ENCODE data around the gene POMC. TPM values are rescaled to one million over a fixed set of nuclear protein-coding genes. Genes with fewer than 3 reads are reported as not detected.

Gene POMC
- total and polyA plus RNA-seq, 2 of the 8 experiments (the other 6 are each of a cell fraction or from before 2014, with no cell fraction given), result 1.7 to 4.7 TPM

DNA sequence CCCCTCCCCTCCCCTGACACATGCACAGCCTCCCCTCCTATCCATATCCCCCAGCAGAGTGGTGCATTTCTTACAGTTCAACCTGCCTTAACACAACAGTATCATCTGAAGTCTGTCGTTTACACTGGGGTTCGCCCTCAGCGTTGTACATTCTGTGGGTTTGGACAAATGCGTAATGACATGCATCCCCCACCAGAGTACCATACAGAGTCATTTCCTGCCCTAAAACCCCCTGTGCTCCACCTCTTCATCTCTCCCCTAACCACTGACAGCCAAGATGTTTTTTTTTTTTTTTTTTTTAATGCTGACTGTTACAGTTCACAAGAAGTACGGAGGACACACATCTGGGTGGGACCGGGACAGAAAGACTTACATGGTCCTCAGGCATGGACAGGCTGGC lies 22.6 kb downstream of the POMC start:
- H3K23ac ChIP-seq (ENCODE audit: insufficient read length), result no peak overlapping the region
- H2BK5ac ChIP-seq (ENCODE audit: low read depth, low read length), result no peak overlapping the region
- DNase-seq (ENCODE audit: low read depth in 1 of 2, low spot score in 2 of 2) (no peak), FAIRE-seq (no peak)
- H3K9me3 ChIP-seq (ENCODE audit: insufficient read depth in 2 of 2, low read depth in 1 of 2, low read length in 1 of 2), result no peaks in the 10 kb centered on the region
- no peak overlapping the region for H2AFZ ChIP-seq (ENCODE audit: low read length)
- ChIA-PET POLR2A (ENCODE audit: partially characterized antibody) (interaction anchor here (2.0 kb wide), 1 partner anchor 9 kb away, joined by 5 read pairs; no protein-coding TSS in a partner anchor), CTCF (ENCODE audit: partially characterized antibody) (interaction anchor here (1.0 to 1.3 kb wide), 3 partner anchors 49 to 171 kb away, joined by 3 to 4 read pairs (median 3); no protein-coding TSS in a partner anchor)
- H3K56ac ChIP-seq (replicated peaks; ENCODE audit: insufficient read length, low read depth, low read length), result no peak overlapping the region
- H4K8ac ChIP-seq (ENCODE audit: extremely low read depth, insufficient read depth, low read length), result no peak overlapping the region
- H3K18ac ChIP-seq (ENCODE audit: extremely low read depth, low read length), result no peak overlapping the region
- no peak overlapping the region for H4K5ac ChIP-seq (ENCODE audit: insufficient read length, low read depth, low read length)
- no peak overlapping the region for H2BK15ac ChIP-seq (ENCODE audit: low read length)
- no peak overlapping the region for H3K9ac ChIP-seq (replicated peaks in 1 of 4; ENCODE audit: extremely low read depth in 1 of 4, low read depth in 3 of 4, low read length in 3 of 4)
- no peaks in the 10 kb centered on the region for H3K23me2 ChIP-seq (ENCODE audit: low read depth, low read length)
- TF ChIP-seq FOSL1 (IDR thresholded peaks at IDR 0.05; ENCODE audit: insufficient read depth, low read depth, low read length) (no peak), USF2 (IDR thresholded peaks at IDR 0.05; ENCODE audit: low read length) (no peak), SIX5 (IDR thresholded peaks at IDR 0.05; ENCODE audit: low read depth, low read length) (no peak), ATF2 (IDR thresholded peaks at IDR 0.05; ENCODE audit: low read length) (no peak), JUN (IDR thresholded peaks at IDR 0.05; ENCODE audit: low read depth, low read length) (no peak)
- TF ChIP-seq, protein P1, sequence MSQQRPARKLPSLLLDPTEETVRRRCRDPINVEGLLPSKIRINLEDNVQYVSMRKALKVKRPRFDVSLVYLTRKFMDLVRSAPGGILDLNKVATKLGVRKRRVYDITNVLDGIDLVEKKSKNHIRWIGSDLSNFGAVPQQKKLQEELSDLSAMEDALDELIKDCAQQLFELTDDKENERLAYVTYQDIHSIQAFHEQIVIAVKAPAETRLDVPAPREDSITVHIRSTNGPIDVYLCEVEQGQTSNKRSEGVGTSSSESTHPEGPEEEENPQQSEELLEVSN (IDR thresholded peaks at IDR 0.05), result no peak
- H3K27me3 ChIP-seq (replicated peaks in 1 of 4; ENCODE audit: control insufficient read depth in 3 of 4, extremely low read depth in 1 of 4, insufficient read depth in 3 of 4, low read length in 3 of 4), result no peaks in the 10 kb centered on the region
- no peak overlapping the region for H2BK120ac ChIP-seq (replicated peaks; ENCODE audit: low read depth, low read length)
- H2BK20ac ChIP-seq (ENCODE audit: low read length), result no peak overlapping the region
- no peak overlapping the region for H2BK12ac ChIP-seq (ENCODE audit: low read depth, low read length)
- no peak overlapping the region for H3K14ac ChIP-seq (ENCODE audit: insufficient read length)
- H4K20me1 ChIP-seq (replicated peaks in 1 of 2; ENCODE audit: control insufficient read depth in 1 of 2, insufficient read depth in 2 of 2, low read length in 2 of 2), result no peaks in the 10 kb centered on the region
- no peak overlapping the region for H3K4ac ChIP-seq (replicated peaks; ENCODE audit: insufficient read length, low read depth, low read length)
- no peak overlapping the region for H4K91ac ChIP-seq (replicated peaks; ENCODE audit: insufficient read length, low read length)
- no peaks in the 10 kb centered on the region for H3K79me2 ChIP-seq (ENCODE audit: control insufficient read depth in 1 of 2, insufficient read depth in 2 of 2, low read length in 2 of 2)
- H3K36me3 ChIP-seq (ENCODE audit: control insufficient read depth in 2 of 4, insufficient read depth in 4 of 4, low read length in 3 of 4), result peaks cover 0 to 2% (median 0%) of the 10 kb centered on the region in 4 experiments; a peak in 3 of 8 replicates
- no peak overlapping the region for H3K4me3 ChIP-seq (ENCODE audit: extremely low read depth in 1 of 4, insufficient read depth in 2 of 4, low read depth in 3 of 4, low read length in 4 of 4)
- no peaks in the 10 kb centered on the region for H3K4me1 ChIP-seq (replicated peaks in 1 of 4; ENCODE audit: control insufficient read depth in 3 of 4, insufficient read depth in 4 of 4, low read length in 3 of 4)
- H3K79me1 ChIP-seq (ENCODE audit: low read depth, low read length), result no peaks in the 10 kb centered on the region
- no peak overlapping the region for H3K27ac ChIP-seq (ENCODE audit: low read depth, low read length)
- H2AK5ac ChIP-seq (ENCODE audit: low read depth, low read length), result no peak overlapping the region
- no peak overlapping the region for H3K4me2 ChIP-seq (ENCODE audit: insufficient read depth in 1 of 2, low read depth in 2 of 2, low read length in 2 of 2)
- 76% methylated on average over 6 of the region's 6 CpGs; no CpG with 5 or more reads in 1 of the 2 experiments for WGBS, 2 experiments (ENCODE audit: extremely low coverage in 1 of 2, insufficient coverage in 1 of 2, insufficient read length in 1 of 2, insufficient replicate concordance in 2 of 2, low coverage in 1 of 2, low lambda C conversion rate in 2 of 2, missing lambda C conversion rate in 1 of 2)
